GM13977 (cell line): ENCODE results near the gene MKLN1.

ENCODE experiments used
- DNase-seq: peaks from one replicate; pipeline ENCODE4 v3.0.0; 2012; ENCODE audit warnings: low spot score
- CTCF ChIP-seq: IDR thresholded peaks from 2 replicates; pipeline ENCODE4 v1.5.1; 2012; ENCODE audit warnings: mild to moderate bottlenecking, control low read depth; ENCODE audit not compliant: insufficient read depth; ENCODE audit errors: extremely low read depth, missing control alignments
- in situ Hi-C: fragments of 300-500 bp; cut with MboI; formaldehyde crosslinking; loops from one replicate; pipeline ENCODE4 v1.12.0; 2022; ENCODE audit warnings: low sequenced_read_pairs, low pct_unique_long_range_greater_than_20kb, mixed read lengths, inconsistent platforms; ENCODE audit not compliant: unreplicated experiment

MKLN1 gene

GRCh38 chr7:131533566-131534561 is 206.2 kb downstream of the MKLN1 start:
- no peak for DNase-seq
- TF ChIP-seq CTCF = no peak
- in situ Hi-C loops = no loop called here

- in situ Hi-C loops = no loop called here
Observed at GRCh38 chr7:131536361-131536849, 208.7 kb downstream of the MKLN1 start.

GRCh38 chr7:131537571-131537978 is 209.9 kb downstream of the MKLN1 start:
- no peak for TF ChIP-seq CTCF
- in situ Hi-C loops = no loop called here
- DNase-seq = no peak

More at GRCh38 chr7:131536361-131536849, 208.7 kb downstream of the MKLN1 start:
- TF ChIP-seq CTCF = no peak
- no peak for DNase-seq

GRCh38 chr7:131538071-131538812 is 210.6 kb downstream of the MKLN1 start:
- DNase-seq = no peak
- in situ Hi-C loops = no loop called here

GRCh38 chr7:131538813-131539179 is 211.1 kb downstream of the MKLN1 start:
- no peak for DNase-seq
- TF ChIP-seq CTCF = no peak
- in situ Hi-C loops = no loop called here

More at GRCh38 chr7:131538071-131538812, 210.6 kb downstream of the MKLN1 start:
- no peak for TF ChIP-seq CTCF

- in situ Hi-C loops = no loop called here
- DNase-seq = no peak
- TF ChIP-seq CTCF = no peak
Observed at GRCh38 chr7:131540491-131541162, 213.0 kb downstream of the MKLN1 start.
